Glutamatergic neuron (in vitro differentiated cells): ENCODE measurements around the gene SMC4. TPM values are rescaled to one million over a fixed set of nuclear protein-coding genes. Genes with fewer than 3 reads are reported as not detected.

ENCODE experiments used
- DNase-seq: peaks from one replicate; pipeline ENCODE4 v3.0.0; 2022
- H3K27ac Mint-ChIP-seq: one replicate; pipeline ENCODE4 v1.8.0; 2020; ENCODE audit warnings: mild to moderate bottlenecking, mixed read lengths, inconsistent platforms; ENCODE audit not compliant: unreplicated experiment
- H3K27me3 Mint-ChIP-seq: one replicate; pipeline ENCODE4 v1.8.0; 2020; ENCODE audit warnings: mild to moderate bottlenecking, moderate library complexity, mixed read lengths, inconsistent platforms; ENCODE audit not compliant: unreplicated experiment
- H3K36me3 Mint-ChIP-seq: one replicate; pipeline ENCODE4 v1.8.0; 2020; ENCODE audit warnings: mild to moderate bottlenecking, mixed read lengths, inconsistent platforms; ENCODE audit not compliant: unreplicated experiment
- H3K4me1 Mint-ChIP-seq: one replicate; pipeline ENCODE4 v1.8.0; 2020; ENCODE audit warnings: mild to moderate bottlenecking, low read depth, mixed read lengths, inconsistent platforms; ENCODE audit not compliant: unreplicated experiment
- H3K4me3 Mint-ChIP-seq: one replicate; pipeline ENCODE4 v1.8.0; 2020; ENCODE audit warnings: mild to moderate bottlenecking, mixed read lengths, inconsistent platforms; ENCODE audit not compliant: unreplicated experiment
- H3K9me3 Mint-ChIP-seq: one replicate; pipeline ENCODE4 v1.8.0; 2020; ENCODE audit warnings: mild to moderate bottlenecking, moderate library complexity, mixed read lengths, inconsistent platforms; ENCODE audit not compliant: unreplicated experiment
- CTCF ChIP-seq: fragments of 200-600 bp; sonication (generic); IDR thresholded peaks from one replicate; pipeline ENCODE4 v1.5.0; 2021; ENCODE audit not compliant: partially characterized antibody, unreplicated experiment
- total RNA-seq: library from RNA; stranded (reverse); fragmentation: NEBNext Ultra II Directional; extraction: Animal tissue kit (Norgen Biotek cat#: 25700); gene quantifications from one replicate; pipeline ENCODE4 v1.2.1, GENCODE V29; 2021; ENCODE audit not compliant: unreplicated experiment

Gene SMC4
- total RNA-seq, 1 donor from 2014 or later, result 34.0 TPM

GRCh38 chr3:160369784-160370183, 29.7 kb upstream of the SMC4 start:
- Mint-ChIP-seq H3K4me1 (no peaks in the 10 kb centered on the region), H3K27me3 (no peaks in the 10 kb centered on the region), H3K36me3 (no peaks in the 10 kb centered on the region), H3K4me3 (no peak overlapping the region), H3K27ac (no peak overlapping the region), H3K9me3 (no peaks in the 10 kb centered on the region)
- DNase-seq, result no peak
- no peak for TF ChIP-seq CTCF

- Mint-ChIP-seq H3K36me3 (no peaks in the 10 kb centered on the region), H3K27ac (no peak overlapping the region), H3K27me3 (no peaks in the 10 kb centered on the region), H3K4me1 (no peaks in the 10 kb centered on the region), H3K4me3 (no peak overlapping the region), H3K9me3 (no peaks in the 10 kb centered on the region)
- DNase-seq, result no peak
- no peak for TF ChIP-seq CTCF
Observed at GRCh38 chr3:160370987-160371857, 28.2 kb upstream of the SMC4 start.

GRCh38 chr3:160372780-160373179, 26.7 kb upstream of the SMC4 start:
- Mint-ChIP-seq H3K9me3 (no peaks in the 10 kb centered on the region), H3K36me3 (no peaks in the 10 kb centered on the region), H3K4me1 (no peaks in the 10 kb centered on the region), H3K27me3 (no peaks in the 10 kb centered on the region), H3K27ac (no peak overlapping the region), H3K4me3 (no peak overlapping the region)
- no peak for TF ChIP-seq CTCF
- no peak for DNase-seq

- Mint-ChIP-seq H3K27me3 (no peaks in the 10 kb centered on the region), H3K27ac (no peak overlapping the region), H3K36me3 (no peaks in the 10 kb centered on the region), H3K9me3 (no peaks in the 10 kb centered on the region), H3K4me1 (no peaks in the 10 kb centered on the region), H3K4me3 (no peak overlapping the region)
- no peak for DNase-seq
- no peak for TF ChIP-seq CTCF
Observed at GRCh38 chr3:160373655-160374054, 25.8 kb upstream of the SMC4 start.

- H3K4me3 Mint-ChIP-seq, result no peak overlapping the region
- H3K36me3 Mint-ChIP-seq, result no peaks in the 10 kb centered on the region
- no peaks in the 10 kb centered on the region for H3K27me3 Mint-ChIP-seq
- no peaks in the 10 kb centered on the region for H3K4me1 Mint-ChIP-seq
- H3K27ac Mint-ChIP-seq, result no peak overlapping the region
- no peak for TF ChIP-seq CTCF
- H3K9me3 Mint-ChIP-seq, result no peaks in the 10 kb centered on the region
- DNase-seq, result no peak
Observed at GRCh38 chr3:160374472-160374871, 25.0 kb upstream of the SMC4 start.
